WTC11 (cell line): Measurements from ENCODE around the gene VCP.

Source experiments
- ATF3 ChIP-seq: sonication (generic); formaldehyde crosslinking; conservative IDR thresholded peaks from 2 replicates; pipeline ENCODE4 v1.8.1; 2022; ENCODE audit warnings: mild to moderate bottlenecking, missing genetic modification reagents
- CREM ChIP-seq: sonication (generic); formaldehyde crosslinking; IDR thresholded peaks from 2 replicates; pipeline ENCODE4 v1.8.1; 2022; ENCODE audit warnings: mild to moderate bottlenecking, missing genetic modification reagents, moderate library complexity
- CTCF ChIP-seq: fragments of 200-600 bp; IDR thresholded peaks from 2 replicates; pipeline ENCODE4 v1.8.0; 2022; ENCODE audit warnings: antibody characterized with exemption
- FOXP1 ChIP-seq: sonication (generic); formaldehyde crosslinking; IDR thresholded peaks from 2 replicates; pipeline ENCODE4 v1.8.0; 2022; ENCODE audit warnings: missing genetic modification reagents, mild to moderate bottlenecking, moderate library complexity, borderline replicate concordance
- USF2 ChIP-seq: sonication (generic); formaldehyde crosslinking; IDR thresholded peaks from 2 replicates; pipeline ENCODE4 v1.8.1; 2023; ENCODE audit warnings: mild to moderate bottlenecking, missing genetic modification reagents, moderate library complexity
- ZNF512 ChIP-seq: sonication (generic); formaldehyde crosslinking; IDR thresholded peaks from 2 replicates; pipeline ENCODE4 v1.8.1; 2022; ENCODE audit warnings: missing genetic modification reagents, borderline replicate concordance

- TF ChIP-seq ATF3 (CRISPR knock-in tag) (no peak), USF2 (CRISPR knock-in tag) (no peak), ZNF512 (CRISPR knock-in tag) (no peak), CREM (CRISPR knock-in tag) (no peak), FOXP1 (CRISPR knock-in tag) (no peak), CTCF (no peak)
Observed at GRCh38 chr9:35054185-35054835, 18.1 kb downstream of the VCP start.
